Stimulated activated CD4-positive, alpha-beta T cell treated with anti-CD3 and anti-CD28 coated beads, Interleukin-4, amount 100 ng/mL, for 24 hours (primary cell): ENCODE data around the gene KANK3.
A peak's percentile ranks its signal among the peaks of the same experiment; 100 is the strongest.
"Not testable (repeated sequence)": the region's sequence is repeated elsewhere in the genome, so short reads cannot be mapped to it uniquely, and the experiment has no call there.

ENCODE experiments used
- DNase-seq: peaks from one replicate; pipeline ENCODE4 v3.0.0-alpha.2; 2020

KANK3 gene

DNA sequence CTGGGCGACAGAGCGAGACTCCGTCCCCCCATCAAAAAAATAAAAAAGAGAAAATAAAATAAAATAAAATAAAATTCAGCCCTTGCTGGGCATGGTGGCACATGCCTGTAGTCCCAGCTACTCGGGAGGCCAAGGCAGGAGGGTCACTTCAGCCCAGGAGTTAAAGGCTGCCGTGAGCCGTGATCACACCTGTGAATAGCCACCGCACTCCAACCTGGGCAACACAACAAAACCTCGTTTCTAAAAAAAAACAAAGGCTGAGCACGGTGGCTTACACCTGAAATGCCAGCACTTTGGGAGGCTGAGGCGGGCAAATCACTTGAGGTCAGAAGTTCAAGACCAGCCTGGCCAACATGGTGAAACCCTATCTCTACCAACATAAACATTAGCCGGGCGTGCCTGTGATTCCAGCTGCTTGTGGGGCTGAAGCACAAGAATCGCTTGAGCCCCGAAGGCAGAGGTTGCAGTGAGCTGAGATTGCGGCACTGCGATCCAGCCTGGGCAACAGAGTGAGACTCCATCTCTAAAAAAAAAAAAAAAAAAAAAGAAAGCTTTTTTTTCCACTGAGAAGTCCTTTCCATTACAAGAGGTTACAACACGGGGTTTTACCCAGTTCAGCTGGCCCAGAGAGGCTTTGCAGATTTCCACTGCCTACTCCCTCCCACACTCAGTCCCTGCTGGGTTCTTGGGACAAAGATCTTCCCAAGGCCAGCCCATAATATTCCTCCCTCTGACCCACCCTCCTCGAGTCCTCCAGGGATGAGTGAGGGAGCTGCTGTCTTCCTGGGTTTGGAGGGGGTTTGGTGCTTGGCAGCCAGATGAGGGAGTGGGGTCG, 27.3 kb upstream of the KANK3 start:
- no peak for DNase-seq

DNA sequence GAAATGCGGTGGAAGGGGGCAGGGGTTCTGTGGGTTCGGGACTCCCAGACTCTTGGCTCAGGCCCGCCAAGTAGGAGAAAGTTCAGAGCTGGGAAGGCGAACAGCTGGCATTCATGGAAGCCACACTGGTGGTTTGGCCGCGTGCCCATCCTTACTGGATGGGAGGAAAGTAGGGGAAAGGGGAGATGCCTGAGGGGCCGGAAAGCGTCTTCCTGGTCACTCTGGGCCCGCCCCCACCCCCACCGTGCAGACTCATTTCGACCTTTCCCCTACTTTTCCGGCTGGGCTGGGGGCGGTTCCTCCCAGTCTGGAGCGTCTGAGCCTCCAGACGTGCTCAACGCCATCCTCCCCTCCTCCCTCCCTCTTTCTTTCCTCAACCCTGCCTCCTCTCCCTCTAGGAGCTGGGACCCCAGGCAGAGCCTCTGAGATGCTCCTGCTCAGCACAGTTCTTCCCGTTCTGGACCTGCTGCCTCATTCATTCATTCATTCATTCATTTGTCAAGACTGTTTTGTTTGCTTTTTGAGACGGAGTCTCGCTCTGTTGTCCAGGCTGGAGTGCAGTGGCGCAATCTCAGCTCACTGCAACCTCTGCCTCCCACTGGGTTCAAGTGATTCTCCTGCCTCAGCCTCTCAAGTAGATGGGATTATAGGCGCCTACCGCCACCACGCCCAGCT, 24.4 kb upstream of the KANK3 start:
- no peak for DNase-seq

DNA sequence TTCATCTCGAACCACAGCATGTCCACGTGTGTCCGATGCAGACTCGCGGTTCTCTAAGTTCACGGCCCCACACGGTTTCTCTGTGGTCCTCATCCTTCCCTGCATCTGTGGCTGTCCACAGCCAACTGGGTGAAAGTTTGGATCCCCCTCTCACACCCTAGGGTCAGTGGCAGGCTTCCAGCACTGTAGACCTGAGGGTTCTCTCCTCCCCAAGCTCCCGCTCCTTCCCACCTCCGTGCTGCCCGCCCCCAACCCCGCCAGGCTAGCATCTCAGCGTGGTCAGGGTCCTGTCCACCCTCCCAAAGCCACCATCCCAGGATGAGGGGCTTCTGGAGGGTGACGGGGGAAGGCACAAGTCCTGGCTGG, 23.9 kb upstream of the KANK3 start:
- no peak for DNase-seq

DNA sequence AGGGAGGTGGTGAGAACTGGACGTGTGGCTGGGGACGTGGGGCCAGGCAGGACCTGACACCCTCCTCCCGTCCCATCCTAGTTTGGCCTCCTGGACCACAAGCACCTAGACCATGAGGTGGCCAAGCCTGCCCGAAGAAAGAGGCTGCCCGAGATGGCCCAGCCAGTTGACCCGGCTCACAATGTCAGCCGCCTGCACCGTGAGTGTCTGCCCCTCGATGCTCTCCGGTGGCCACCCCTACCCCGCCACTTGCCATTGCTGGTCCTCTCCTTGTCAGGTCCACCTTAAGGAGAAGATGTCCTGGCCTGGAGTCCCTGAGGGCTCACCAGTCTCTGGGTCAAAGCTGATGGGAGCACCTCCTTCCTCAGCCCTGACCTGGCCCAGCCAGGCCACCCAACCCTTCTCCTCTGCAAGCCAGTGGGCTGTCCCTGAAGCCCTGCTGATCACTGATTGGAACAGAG, 23.1 kb upstream of the KANK3 start:
- DNase-seq = no peak

DNA sequence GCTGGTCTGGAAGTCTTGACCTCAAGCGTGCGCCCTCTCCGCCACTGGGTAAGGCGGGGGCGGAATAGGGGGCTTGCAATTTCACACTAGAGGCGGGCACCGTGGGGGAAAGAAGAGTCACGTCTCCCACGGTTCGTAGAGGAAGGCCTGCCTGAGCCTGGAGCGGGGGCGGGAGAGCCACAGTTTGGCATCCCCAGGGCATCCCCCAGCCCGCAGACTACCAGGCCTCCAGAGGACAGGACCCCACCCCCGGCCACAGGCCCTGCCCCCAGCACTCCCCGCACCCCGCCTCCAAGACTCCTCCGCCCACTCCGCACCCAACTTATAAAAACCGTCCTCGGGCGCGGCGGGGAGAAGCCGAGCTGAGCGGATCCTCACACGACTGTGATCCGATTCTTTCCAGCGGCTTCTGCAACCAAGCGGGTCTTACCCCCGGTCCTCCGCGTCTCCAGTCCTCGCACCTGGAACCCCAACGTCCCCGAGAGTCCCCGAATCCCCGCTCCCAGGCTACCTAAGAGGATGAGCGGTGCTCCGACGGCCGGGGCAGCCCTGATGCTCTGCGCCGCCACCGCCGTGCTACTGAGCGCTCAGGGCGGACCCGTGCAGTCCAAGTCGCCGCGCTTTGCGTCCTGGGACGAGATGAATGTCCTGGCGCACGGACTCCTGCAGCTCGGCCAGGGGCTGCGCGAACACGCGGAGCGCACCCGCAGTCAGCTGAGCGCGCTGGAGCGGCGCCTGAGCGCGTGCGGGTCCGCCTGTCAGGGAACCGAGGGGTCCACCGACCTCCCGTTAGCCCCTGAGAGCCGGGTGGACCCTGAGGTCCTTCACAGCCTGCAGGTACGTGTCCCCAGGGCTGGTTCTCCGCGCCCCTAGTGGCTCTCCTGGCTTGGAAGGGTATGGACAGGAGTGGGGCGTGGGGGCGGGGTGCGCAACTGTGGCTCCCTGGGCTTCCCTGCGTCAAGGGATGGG, 21.0 kb upstream of the KANK3 start, which contains the start of gene ANGPTL4:
Gene ANGPTL4, plus strand, starts transcription at position 353 of the 969 bp plus-strand sequence. Its CDS starts 167 bp downstream, at position 520.
- DNase-seq = peak; percentile 46

DNA sequence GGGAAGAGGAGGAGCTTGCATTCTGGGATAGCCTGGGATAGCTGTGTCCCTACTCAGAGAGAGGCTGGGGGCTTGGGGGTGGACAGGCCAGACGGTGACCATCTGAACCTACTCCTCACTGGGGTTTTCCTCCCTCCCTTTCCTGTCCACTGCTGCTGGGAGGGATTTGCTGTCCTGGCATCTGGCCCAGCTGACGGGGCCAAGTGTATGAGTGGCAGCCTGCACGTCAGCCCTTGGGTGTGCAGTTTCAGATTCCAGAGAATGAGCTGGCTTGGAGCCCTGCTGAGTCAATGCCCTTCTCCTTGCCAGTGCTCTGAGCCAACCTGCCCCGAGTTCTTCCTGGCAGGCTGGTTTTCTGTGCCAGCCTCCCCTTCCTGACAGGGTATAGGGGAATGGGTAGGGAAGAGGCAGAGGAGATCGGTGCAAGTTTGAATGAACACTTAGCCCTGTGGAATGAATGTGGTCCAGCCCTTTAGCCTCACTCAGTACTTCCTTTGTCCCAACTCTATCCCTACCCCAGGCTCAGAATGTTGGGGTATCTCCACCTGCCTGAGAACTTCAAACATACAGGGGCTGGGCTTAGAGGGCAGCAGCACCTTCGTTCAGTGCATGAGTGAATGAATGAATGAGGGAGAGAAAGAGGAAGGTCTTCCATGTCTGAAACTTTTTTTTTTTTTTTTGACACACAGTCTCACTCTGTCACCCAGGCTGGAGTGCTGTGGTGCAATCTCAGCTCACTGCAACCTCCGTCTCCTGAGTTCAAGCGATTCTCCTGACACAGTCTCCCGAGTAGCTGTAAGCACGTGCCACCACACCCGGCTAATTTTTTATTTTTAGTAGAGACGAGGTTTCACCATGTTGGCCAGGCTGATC, 19.1 kb upstream of the KANK3 start:
- no peak for DNase-seq

DNA sequence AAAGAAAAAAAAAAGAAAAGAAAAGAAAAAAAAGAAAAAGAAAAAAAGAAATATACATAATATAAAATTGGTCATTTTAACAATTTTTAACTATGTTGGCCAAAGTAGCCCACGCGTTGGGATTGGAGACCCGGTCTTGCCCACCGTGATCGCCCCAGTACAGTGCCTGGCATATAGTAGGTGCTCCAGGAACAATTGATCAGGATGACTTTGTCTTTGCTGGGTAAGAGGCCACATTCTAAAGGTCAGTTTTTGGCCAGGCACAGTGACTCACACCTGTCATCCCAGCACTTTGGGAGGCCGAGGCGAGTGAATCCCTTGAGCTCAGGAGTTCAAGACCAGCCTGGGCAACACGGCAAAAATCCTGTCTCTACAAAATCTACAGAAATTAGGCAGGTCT, 17.1 kb upstream of the KANK3 start:
- no peak for DNase-seq

DNA sequence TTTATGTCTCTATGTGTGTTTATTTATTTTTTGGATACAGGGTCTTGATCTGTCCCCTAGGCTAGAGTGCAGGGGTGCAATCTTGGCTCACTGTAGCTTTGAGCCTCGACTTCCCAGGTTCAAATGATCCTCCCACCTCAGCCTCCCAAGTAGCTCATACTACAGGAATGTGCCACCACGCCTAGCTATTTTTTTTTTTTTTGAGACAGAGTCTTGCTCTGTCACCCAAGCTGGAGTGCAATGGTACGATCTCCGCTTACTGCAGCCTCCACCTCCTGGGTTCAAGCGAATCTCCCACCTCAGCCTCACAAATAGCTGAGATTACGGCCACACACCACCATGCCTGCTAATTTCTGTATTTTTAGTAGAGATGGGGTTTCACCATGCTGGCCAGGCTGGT, 15.9 kb upstream of the KANK3 start:
- no peak for DNase-seq

DNA sequence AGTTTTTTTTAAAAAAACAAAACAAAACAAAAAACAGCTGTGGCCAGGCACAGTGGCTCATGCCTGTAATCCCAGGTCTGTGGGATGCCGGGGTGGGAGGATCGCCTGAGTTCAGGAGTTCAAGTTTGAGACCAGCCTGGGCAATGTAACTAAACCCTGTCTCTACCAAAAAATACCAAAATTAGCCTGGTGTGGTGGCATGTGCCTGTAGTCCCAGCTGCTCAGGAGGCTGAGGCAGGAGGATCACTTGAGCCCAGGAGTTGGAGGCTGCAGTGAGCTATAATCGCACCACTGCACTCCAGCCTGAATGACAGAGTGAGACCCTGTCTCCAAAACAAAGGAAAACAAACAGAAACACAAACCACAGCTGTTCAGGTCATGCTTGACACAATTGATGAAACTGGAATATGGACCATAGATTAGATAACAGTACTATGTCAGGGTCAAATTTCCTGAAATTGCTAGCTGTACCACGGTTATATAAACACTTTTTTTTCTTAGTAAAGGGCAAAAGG, 14.0 kb upstream of the KANK3 start:
- DNase-seq = no peak

DNA sequence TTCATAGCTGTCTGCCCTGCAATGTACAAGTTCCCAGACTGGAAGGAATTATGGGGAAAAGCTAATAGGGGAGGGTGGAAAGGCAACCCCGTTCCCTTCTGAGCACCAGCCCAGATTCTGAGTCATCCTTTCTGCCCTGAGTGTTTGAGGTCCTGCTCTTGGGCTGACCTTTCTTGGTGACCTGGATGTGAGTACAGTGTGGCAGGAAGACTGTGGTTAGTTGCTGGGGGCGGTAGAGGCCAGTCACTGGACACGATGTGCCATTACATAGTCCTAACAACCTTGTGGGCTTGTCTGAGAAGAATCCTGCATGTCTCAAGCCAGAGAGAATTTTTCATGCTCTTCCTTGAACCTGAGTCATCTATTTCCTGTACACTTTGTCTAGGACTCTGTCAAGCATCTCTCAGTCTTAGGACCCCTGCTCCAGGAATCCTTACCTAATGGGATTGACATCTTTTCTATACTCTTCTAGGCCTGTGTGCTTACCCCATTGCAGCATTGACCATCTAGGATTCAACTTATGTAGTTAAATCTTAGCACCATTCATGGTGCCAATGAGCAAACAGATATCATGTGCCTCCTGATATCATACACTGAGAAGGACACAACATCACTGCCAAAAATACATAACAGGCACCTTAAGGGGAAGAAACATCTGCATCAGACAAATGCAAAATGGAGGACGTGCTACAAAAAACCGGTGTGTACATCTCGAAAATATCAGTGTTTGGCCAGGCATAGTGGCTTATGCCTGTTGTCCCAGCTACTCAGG, 12.8 kb upstream of the KANK3 start:
- no peak for DNase-seq

DNA sequence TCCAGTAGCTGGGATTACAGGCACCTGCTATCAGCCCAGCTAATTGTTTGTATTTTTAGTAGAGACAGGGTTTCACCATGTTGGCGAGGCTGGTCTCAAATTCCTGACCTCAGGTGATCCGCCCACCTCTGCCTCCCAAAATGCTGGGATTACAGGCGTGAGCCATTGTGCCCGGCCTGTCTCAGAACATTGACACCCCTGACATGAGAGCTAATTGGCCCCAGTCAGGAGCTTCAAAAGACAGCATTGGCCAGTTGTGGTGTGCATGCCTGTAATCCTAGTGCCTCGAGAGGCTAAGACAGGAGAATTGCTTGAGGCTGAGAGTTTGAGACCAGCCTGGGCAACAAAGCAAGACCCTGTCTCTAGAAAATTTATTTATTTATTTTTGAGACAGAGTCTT, 9.8 kb upstream of the KANK3 start:
- DNase-seq = not testable (repeated sequence)

DNA sequence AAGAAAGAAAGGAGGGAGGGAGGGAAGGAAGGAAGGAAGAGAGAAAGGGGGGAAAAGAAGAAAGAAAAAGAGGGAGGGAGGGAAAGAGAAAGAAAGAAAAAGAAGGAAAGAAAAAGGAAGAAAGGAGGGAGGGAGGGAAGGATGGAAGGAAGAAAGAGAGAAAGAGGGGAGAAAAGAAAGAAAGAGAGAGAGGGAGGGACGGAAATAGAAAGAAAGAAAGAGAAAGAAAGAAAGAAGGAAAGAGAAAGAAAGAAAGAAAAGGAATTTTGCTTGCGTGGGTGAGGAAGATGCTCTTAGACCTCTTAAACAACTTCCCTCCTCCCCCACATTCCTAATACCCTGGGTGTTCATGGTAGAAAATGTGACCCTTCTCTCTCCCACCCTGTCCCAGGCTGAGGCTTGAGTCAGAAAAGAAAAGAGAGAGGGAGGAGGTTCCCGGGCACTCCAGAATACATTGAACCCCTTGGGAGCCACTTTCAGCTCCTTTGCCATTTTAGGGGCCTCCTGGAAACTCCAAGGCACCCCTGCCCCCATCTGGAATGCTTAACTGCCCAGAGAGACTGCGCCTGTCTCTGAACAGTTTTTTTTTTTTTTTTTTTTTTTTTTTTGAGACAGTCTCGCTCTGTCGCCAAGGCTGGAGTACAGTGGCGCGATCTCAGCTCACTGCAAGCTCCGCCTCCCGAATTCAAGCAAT, 9.2 kb upstream of the KANK3 start:
- no peak for DNase-seq

DNA sequence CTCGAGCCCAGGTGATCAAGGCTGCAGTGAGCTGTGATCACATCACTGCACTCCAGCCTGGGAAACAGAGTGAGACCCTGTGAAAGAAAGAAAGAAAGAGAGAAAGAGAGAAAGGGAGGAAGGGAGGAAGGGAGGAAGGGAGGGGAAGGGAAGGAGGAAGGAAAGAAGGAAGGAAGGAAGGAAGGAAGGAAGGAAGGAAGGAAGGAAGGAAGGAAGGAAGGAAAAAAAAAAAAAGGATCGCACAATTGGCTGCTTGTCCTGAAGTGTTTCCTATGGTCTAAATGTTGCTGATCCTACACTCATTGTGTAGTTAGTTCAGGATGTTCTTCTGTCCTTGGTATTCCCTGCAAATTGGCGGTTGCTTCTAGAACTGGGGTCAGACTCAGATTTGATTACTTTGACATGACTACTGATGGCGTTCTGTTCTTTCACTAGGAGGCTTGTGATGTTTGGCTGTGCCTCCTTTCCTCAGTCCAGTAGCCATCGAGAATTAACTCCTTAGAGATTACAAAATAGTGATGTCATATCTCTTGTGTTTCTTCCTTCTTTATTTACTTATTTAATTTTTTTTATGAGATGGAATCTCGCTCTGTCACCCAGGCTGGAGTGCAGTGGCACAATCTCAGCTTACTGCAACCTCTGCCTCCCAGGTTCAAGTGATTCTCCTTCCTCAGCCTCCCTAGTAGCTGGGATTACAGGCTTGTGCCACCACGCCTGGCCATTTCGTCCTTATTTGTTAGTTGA, 6.7 kb upstream of the KANK3 start:
- not testable (repeated sequence) for DNase-seq

DNA sequence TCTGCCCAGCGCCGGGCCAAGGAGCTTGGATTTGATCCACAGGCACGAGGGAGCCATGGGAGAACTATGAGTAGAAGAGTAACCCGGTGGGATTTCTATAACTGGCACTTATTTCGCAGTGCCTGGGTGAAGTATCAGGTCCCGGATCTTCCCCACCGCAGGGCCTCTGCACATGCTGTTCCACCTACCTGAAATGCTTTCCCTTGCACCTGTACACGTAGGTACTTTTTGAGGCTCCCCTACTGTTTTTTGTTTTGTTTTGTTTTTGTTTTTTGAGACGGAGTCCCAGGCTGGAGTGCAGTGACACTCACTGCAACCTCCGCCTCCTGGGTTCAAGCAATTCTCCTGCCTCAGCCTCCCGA, 402 bp upstream of the KANK3 start:
- DNase-seq = no peak

DNA sequence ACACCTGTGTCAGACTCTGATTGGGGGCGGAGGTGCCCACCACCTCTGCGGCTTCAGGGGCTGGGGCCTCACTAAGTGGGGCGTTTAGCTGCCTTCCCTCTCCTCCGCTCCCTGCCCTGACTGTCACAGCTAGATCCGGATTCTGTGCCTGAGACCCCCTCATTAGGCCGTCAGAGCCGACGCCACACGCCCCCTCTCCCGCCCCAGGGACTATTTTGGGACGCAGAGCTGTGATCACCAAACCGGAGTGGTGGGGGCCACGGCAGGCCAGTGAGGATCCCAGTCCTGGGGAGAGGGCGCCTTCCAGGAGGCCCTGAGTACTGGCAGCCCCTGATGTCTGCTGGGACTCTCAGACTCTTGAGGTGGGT, 762 bp downstream of the KANK3 start:
- no peak for DNase-seq

DNA sequence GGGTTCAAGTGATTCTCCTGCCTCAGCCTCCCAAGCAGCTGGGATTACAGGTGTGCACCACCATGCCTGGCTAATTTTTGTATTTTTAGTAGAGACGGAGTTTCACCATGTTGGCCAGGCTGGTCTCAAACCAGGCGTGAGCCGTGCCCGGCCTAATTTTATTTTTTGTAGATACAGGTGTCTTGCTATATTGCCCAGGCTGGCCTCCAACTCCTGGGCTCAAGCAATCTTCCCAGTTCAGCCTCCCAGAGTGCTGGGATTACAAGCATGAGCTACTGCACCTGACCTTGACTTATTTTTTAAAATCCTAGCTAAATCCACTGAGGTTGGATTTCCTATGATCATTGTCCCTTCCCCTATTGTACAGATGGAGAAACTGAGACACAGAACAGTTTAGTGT, 1.6 kb downstream of the KANK3 start:
- DNase-seq = not testable (repeated sequence)

DNA sequence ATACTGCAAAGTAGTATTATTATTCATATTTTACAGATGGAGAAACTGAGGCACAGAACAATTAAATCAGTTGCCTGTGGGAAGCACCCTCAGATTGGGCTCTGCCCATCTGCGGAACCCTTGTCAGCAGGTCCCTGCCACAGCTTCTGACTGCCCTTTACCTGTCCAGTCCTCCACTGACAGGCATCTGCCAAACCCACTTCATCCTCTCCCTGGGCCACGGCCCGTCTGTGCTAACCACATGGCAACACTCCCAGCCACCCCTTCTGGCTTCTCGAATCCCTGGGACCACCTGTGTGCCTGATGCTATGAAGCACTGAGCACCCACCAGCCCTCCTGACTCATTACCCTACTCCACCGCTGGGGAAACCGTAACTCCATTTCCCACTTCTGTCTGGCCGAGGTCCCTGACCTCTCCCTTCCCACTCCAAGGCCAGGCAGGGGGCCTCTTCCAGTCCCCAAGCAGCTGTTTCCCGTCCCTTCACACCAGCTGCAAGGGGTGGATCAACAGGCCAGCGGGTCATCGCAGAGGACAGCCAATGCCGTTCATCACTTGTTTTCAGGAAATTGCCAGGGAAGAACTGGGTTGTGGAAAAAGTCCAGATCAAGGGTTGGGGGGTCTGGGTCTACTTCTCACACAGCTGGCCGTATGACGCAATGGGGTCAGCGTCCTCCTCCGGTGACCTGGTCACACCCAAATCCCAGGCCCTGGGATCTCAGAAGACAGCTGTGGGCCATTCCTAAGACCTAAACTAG, 2.5 kb downstream of the KANK3 start:
- DNase-seq = no peak

DNA sequence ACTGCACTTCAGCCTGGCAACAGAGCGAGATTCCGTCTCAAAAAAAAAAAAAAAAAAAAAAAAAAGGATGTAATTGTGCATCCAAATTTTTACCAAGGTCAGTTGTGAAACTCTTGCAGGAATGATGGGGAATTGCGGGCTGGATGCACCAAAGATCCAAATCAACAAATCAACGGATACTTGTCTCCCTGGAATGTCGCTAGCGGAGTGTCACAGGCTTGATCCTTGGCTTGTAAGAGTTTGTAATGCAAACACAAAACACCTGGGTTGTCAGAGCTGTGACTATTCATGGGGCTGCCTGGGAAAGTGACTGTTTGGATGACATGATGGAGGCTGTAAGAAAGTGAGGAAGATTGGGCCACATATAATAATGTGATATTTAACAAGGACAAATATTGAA, 4.2 kb downstream of the KANK3 start:
- DNase-seq = no peak

DNA sequence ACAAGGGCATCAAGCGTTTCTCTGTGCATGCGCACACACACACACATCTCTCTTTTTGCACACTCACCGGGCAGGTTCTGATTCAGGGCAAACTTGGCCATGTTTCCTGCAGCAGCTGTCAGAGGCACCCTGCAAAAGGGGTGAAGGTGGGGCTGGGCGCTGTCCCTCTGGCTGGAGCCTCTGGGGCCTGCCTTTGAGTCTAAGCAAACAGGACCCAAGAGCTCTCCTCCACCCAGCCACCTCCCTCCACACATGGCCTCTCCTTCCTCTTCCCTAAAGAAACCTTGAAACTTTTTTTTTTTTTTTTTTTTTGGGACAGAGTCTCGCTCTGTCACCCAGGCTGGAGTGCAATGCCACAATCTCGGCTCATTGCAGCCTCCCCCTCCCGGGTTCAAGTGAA, 5.3 kb downstream of the KANK3 start:
- DNase-seq = no peak
